ENCODE data around the gene DGLUCY. TPM values are rescaled to one million over a fixed set of nuclear protein-coding genes. Genes with fewer than 3 reads are reported as not detected.
"Not testable (repeated sequence)": the region's sequence is repeated elsewhere in the genome, so short reads cannot be mapped to it uniquely, and the experiment has no call there.

DGLUCY gene
- total RNA-seq, 1 experiment from 2014 or later, result 67.0 TPM

- TF ChIP-seq, protein P1, sequence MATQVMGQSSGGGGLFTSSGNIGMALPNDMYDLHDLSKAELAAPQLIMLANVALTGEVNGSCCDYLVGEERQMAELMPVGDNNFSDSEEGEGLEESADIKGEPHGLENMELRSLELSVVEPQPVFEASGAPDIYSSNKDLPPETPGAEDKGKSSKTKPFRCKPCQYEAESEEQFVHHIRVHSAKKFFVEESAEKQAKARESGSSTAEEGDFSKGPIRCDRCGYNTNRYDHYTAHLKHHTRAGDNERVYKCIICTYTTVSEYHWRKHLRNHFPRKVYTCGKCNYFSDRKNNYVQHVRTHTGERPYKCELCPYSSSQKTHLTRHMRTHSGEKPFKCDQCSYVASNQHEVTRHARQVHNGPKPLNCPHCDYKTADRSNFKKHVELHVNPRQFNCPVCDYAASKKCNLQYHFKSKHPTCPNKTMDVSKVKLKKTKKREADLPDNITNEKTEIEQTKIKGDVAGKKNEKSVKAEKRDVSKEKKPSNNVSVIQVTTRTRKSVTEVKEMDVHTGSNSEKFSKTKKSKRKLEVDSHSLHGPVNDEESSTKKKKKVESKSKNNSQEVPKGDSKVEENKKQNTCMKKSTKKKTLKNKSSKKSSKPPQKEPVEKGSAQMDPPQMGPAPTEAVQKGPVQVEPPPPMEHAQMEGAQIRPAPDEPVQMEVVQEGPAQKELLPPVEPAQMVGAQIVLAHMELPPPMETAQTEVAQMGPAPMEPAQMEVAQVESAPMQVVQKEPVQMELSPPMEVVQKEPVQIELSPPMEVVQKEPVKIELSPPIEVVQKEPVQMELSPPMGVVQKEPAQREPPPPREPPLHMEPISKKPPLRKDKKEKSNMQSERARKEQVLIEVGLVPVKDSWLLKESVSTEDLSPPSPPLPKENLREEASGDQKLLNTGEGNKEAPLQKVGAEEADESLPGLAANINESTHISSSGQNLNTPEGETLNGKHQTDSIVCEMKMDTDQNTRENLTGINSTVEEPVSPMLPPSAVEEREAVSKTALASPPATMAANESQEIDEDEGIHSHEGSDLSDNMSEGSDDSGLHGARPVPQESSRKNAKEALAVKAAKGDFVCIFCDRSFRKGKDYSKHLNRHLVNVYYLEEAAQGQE (IDR thresholded peaks at IDR 0.05; ENCODE audit: low read depth), result no peak
Measured at GRCh38 chr14:91092073-91092472, 21.8 kb upstream of the DGLUCY start (continued).

- POLR2A ChIA-PET; H3K27me3 ChIP-seq (ENCODE audit: insufficient read depth, low read length); H3K9me3 ChIP-seq (ENCODE audit: control insufficient read depth in 1 of 2, insufficient read depth in 1 of 2, low read depth in 1 of 2, low read length in 2 of 2); H3K36me3 ChIP-seq (ENCODE audit: control insufficient read depth in 1 of 2, insufficient read depth in 2 of 2, low read length in 2 of 2); CTCF ChIA-PET; H3K27ac ChIP-seq (ENCODE audit: low read depth, low read length); H3K9me2 ChIP-seq (ENCODE audit: insufficient read depth); DNase-seq (ENCODE audit: low read depth, low spot score); RAD21 ChIA-PET (ENCODE audit: low non-redundant PET in 1 of 2, low total read pairs in 2 of 2, uncharacterized antibody in 2 of 2, unreplicated experiment in 2 of 2); H3K4me1 ChIP-seq (ENCODE audit: control insufficient read depth in 1 of 2, insufficient read depth in 2 of 2, low read length in 2 of 2); BruUV-seq (replicated peaks); H3K9ac ChIP-seq (ENCODE audit: low read length); intact Hi-C loops (cut with micrococcal nuclease); ATAC-seq; H3K79me2 ChIP-seq (ENCODE audit: insufficient read depth, low read length); H3K4me3 ChIP-seq (replicated peaks in 1 of 2; ENCODE audit: low read depth in 1 of 2, low read length in 2 of 2); H4K20me1 ChIP-seq (ENCODE audit: insufficient read depth); H3K4me2 ChIP-seq (ENCODE audit: low read length); H2AFZ ChIP-seq (ENCODE audit: low read depth, low read length, poor library complexity, severe bottlenecking): not testable (repeated sequence)
Measured at GRCh38 chr14:91093743-91094472, 20.0 kb upstream of the DGLUCY start.

- Histone ChIP-seq H4K20me1 (ENCODE audit: insufficient read depth) (no peaks in the 10 kb centered on the region), H3K79me2 (ENCODE audit: insufficient read depth, low read length) (no peaks in the 10 kb centered on the region), H3K9me3 (ENCODE audit: control insufficient read depth in 1 of 2, insufficient read depth in 1 of 2, low read depth in 1 of 2, low read length in 2 of 2) (no peaks in the 10 kb centered on the region), H2AFZ (ENCODE audit: low read depth, low read length, poor library complexity, severe bottlenecking) (no peak overlapping the region), H3K27me3 (ENCODE audit: insufficient read depth, low read length) (no peaks in the 10 kb centered on the region), H3K4me2 (ENCODE audit: low read length) (no peak overlapping the region), H3K36me3 (ENCODE audit: control insufficient read depth in 1 of 2, insufficient read depth in 2 of 2, low read length in 2 of 2) (no peaks in the 10 kb centered on the region), H3K27ac (ENCODE audit: low read depth, low read length) (no peak overlapping the region), H3K4me1 (ENCODE audit: control insufficient read depth in 1 of 2, insufficient read depth in 2 of 2, low read length in 2 of 2) (peaks cover 0 to 7% of the 10 kb centered on the region in 2 experiments; a peak in 2 of 4 replicates), H3K9me2 (ENCODE audit: insufficient read depth) (no peaks in the 10 kb centered on the region), H3K9ac (ENCODE audit: low read length) (no peak overlapping the region), H3K4me3 (replicated peaks in 1 of 2; ENCODE audit: low read depth in 1 of 2, low read length in 2 of 2) (no peak overlapping the region)
- intact Hi-C loops (cut with micrococcal nuclease), result no loop called here
- DNase-seq (ENCODE audit: low read depth, low spot score) (no peak), ATAC-seq (no peak)
- ChIA-PET RAD21 (ENCODE audit: low non-redundant PET in 1 of 2, low total read pairs in 2 of 2, uncharacterized antibody in 2 of 2, unreplicated experiment in 2 of 2) (no interaction called here), POLR2A (no interaction called here), CTCF (no interaction called here)
- no TSS peak for BruUV-seq (replicated peaks)
- TF ChIP-seq EGR1 (IDR thresholded peaks at IDR 0.05; ENCODE audit: low read depth) (no peak), YY1 (IDR thresholded peaks at IDR 0.05; ENCODE audit: extremely low read depth, insufficient replicate concordance, low read depth, low read length) (no peak), RAD21 (IDR thresholded peaks at IDR 0.05; ENCODE audit: low read depth) (no peak), SIN3A (IDR thresholded peaks at IDR 0.05; ENCODE audit: low read depth) (no peak), CEBPB (IDR thresholded peaks at IDR 0.05; ENCODE audit: low read depth) (no peak), CBX3 (IDR thresholded peaks at IDR 0.05; ENCODE audit: low read depth) (no peak), ATF3 (IDR thresholded peaks at IDR 0.05) (no peak), TCF7L2 (IDR thresholded peaks at IDR 0.05; ENCODE audit: borderline replicate concordance, extremely low read depth, insufficient read depth, insufficient read length) (no peak), ELF1 (IDR thresholded peaks at IDR 0.05; ENCODE audit: borderline replicate concordance, low read depth) (no peak), CTCF (IDR thresholded peaks at IDR 0.05 in 2 of 3, conservative IDR thresholded peaks at IDR 0.05 in 1 of 3; ENCODE audit: borderline replicate concordance in 1 of 3, insufficient read depth in 1 of 3, low read depth in 2 of 3, low read length in 2 of 3) (no peak), POLR2A (IDR thresholded peaks at IDR 0.05; ENCODE audit: borderline replicate concordance, extremely low read depth, insufficient read depth, insufficient read length) (no peak), ZFX (IDR thresholded peaks at IDR 0.05) (no peak), EZH2 (IDR thresholded peaks at IDR 0.05) (no peak)
Measured at GRCh38 chr14:91094772-91095171, 19.1 kb upstream of the DGLUCY start.
